GM12891 (cell line): ENCODE data around the gene NRIP3.
A peak's percentile ranks its signal among the peaks of the same experiment; 100 is the strongest.
"Not testable (repeated sequence)": the region's sequence is repeated elsewhere in the genome, so short reads cannot be mapped to it uniquely, and the experiment has no call there.

Experiments
- DNase-seq: peaks from one replicate; pipeline ENCODE4 v3.0.0; 2011; ENCODE audit warnings: low spot score; ENCODE audit not compliant: insufficient read length
- FAIRE-seq: peaks from 2 replicates; lab custom pipeline; 2011; peaks lifted over from hg19 to GRCh38; lab: Jason Lieb, UNC
- PAX5 ChIP-seq: IDR thresholded peaks from 2 replicates; pipeline ENCODE4 v1.6.1; 2011; ENCODE audit warnings: low read length, moderate library complexity, mild to moderate bottlenecking; ENCODE audit not compliant: insufficient read depth, severe bottlenecking
- POLR2A ChIP-seq: IDR thresholded peaks from 2 replicates; pipeline ENCODE4 v1.6.1; 2011; ENCODE audit warnings: low read depth, low read length, control low read depth
- POLR2AphosphoS5 ChIP-seq: IDR thresholded peaks from 2 replicates; pipeline ENCODE4 v1.6.1; 2011; ENCODE audit warnings: low read depth, low read length, control low read depth
- POU2F2 ChIP-seq: IDR thresholded peaks from 2 replicates; pipeline ENCODE4 v1.6.1; 2011; ENCODE audit warnings: low read depth, mild to moderate bottlenecking, control low read depth, low read length, moderate library complexity
- SPI1 ChIP-seq: IDR thresholded peaks from 2 replicates; pipeline ENCODE4 v1.6.1; 2011; ENCODE audit warnings: low read depth, low read length, control low read depth
- TAF1 ChIP-seq: IDR thresholded peaks from 2 replicates; pipeline ENCODE4 v1.6.1; 2011; ENCODE audit warnings: low read depth, low read length, control low read depth

The NRIP3 gene

GRCh38 chr11:9017773-9018172 lies 14.0 kb upstream of the NRIP3 start:
- peak; percentile 62 for TF ChIP-seq SPI1
- TF ChIP-seq PAX5 = no peak
- TF ChIP-seq POLR2AphosphoS5 = no peak
- DNase-seq (no peak), FAIRE-seq (no peak)

- DNase-seq (no peak), FAIRE-seq (no peak)
- TF ChIP-seq POLR2AphosphoS5 (no peak), POU2F2 (no peak), TAF1 (no peak), PAX5 (no peak), POLR2A (no peak), SPI1 (no peak)
These were observed 13.3 kb upstream of the NRIP3 start for GRCh38 chr11:9016916-9017642.

GRCh38 chr11:9015677-9016076 lies 11.9 kb upstream of the NRIP3 start:
- DNase-seq (peak; percentile 56), FAIRE-seq (peak; percentile 92)

GRCh38 chr11:9014826-9015225 lies 11.0 kb upstream of the NRIP3 start:
- no peak for TF ChIP-seq SPI1
- TF ChIP-seq POU2F2 = no peak
- TF ChIP-seq TAF1 = no peak
- no peak for TF ChIP-seq POLR2AphosphoS5
- no peak for TF ChIP-seq PAX5
- no peak for TF ChIP-seq POLR2A
- DNase-seq = no peak
- FAIRE-seq = no peak

More at GRCh38 chr11:9015677-9016076, 11.9 kb upstream of the NRIP3 start:
- TF ChIP-seq SPI1 = 0 out of 2 replicates have a peak, but pooled peaks have one; percentile 2
- TF ChIP-seq TAF1 = no peak

GRCh38 chr11:9013373-9013772 lies 9.6 kb upstream of the NRIP3 start:
- DNase-seq = no peak
- FAIRE-seq = no peak
- TF ChIP-seq PAX5 = no peak
- no peak for TF ChIP-seq POLR2A
- no peak for TF ChIP-seq POLR2AphosphoS5
- TF ChIP-seq SPI1 = no peak
- no peak for TF ChIP-seq TAF1
- no peak for TF ChIP-seq POU2F2

- not testable (repeated sequence) for DNase-seq, FAIRE-seq
These were observed 5.7 kb upstream of the NRIP3 start for GRCh38 chr11:9009538-9009937.

GRCh38 chr11:9008661-9009060 lies 4.9 kb upstream of the NRIP3 start:
- no peak for DNase-seq
- TF ChIP-seq TAF1 (no peak), POLR2AphosphoS5 (no peak), SPI1 (no peak), POU2F2 (no peak), POLR2A (no peak), PAX5 (no peak)
- FAIRE-seq = no peak

- no peak for FAIRE-seq
- TF ChIP-seq POLR2A = no peak
- no peak for TF ChIP-seq PAX5
- no peak for TF ChIP-seq POLR2AphosphoS5
- TF ChIP-seq SPI1 = no peak
- no peak for TF ChIP-seq TAF1
- no peak for TF ChIP-seq POU2F2
These were observed 4.3 kb upstream of the NRIP3 start for GRCh38 chr11:9008011-9008550.

GRCh38 chr11:9005087-9005486 lies 1.3 kb upstream of the NRIP3 start:
- FAIRE-seq = no peak
- TF ChIP-seq SPI1 (no peak), TAF1 (no peak), PAX5 (no peak), POU2F2 (no peak), POLR2A (no peak), POLR2AphosphoS5 (no peak)
- no peak for DNase-seq

More at GRCh38 chr11:9008011-9008550, 4.3 kb upstream of the NRIP3 start:
- no peak for DNase-seq

GRCh38 chr11:9004183-9004926 lies 554 bp upstream of the NRIP3 start:
- FAIRE-seq = no peak

More at GRCh38 chr11:9004183-9004926, 554 bp upstream of the NRIP3 start:
- TF ChIP-seq TAF1 = no peak
- no peak for TF ChIP-seq POU2F2
- TF ChIP-seq PAX5 = no peak
- TF ChIP-seq SPI1 = no peak
- TF ChIP-seq POLR2A = no peak
- DNase-seq = peak; percentile 17
